ENCODE results near the gene ELMO3. TPM values are rescaled to one million over a fixed set of nuclear protein-coding genes. Genes with fewer than 3 reads are reported as not detected.

ELMO3 gene
- total RNA-seq, 2 experiments from 2014 or later, result 7.6 to 7.8 TPM

DNA sequence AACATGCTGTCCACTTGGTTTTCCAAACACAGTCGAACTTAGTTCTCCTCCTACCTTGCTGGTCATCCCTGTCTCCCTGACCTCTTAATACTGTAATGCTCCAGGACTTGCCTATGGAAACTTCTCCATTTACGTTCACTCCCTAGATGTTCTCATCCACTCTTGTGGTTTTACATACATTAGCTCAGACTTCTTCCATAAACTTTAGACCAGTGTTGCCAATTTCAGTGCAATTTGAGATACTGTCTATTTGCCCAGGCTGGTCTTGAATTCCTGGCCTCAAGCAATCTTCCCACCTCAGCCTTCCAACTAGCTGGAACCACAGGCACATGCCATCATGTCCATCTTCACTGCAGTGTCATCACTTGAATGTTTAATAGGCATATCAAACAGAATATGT lies 16.6 kb upstream of the ELMO3 start:
- ChIA-PET POLR2A (interaction anchor here (0.7 kb wide), 2 partner anchors 62 to 207 kb away, joined by 3 to 4 read pairs; no protein-coding TSS in a partner anchor), CTCF (ENCODE audit: unreplicated experiment) (interaction anchor here (0.5 kb wide), 1 partner anchor 250 kb away, joined by 14 read pairs; no protein-coding TSS in a partner anchor)
- H3K36me3 ChIP-seq (ENCODE audit: insufficient read depth, low read length), result no peaks in the 10 kb centered on the region
- no peak for DNase-seq (ENCODE audit: low spot score)
- no peak for TF ChIP-seq EZH2phosphoT487 (IDR thresholded peaks at IDR 0.05; ENCODE audit: borderline replicate concordance, low read depth, low read length)
- TF ChIP-seq, protein P1, sequence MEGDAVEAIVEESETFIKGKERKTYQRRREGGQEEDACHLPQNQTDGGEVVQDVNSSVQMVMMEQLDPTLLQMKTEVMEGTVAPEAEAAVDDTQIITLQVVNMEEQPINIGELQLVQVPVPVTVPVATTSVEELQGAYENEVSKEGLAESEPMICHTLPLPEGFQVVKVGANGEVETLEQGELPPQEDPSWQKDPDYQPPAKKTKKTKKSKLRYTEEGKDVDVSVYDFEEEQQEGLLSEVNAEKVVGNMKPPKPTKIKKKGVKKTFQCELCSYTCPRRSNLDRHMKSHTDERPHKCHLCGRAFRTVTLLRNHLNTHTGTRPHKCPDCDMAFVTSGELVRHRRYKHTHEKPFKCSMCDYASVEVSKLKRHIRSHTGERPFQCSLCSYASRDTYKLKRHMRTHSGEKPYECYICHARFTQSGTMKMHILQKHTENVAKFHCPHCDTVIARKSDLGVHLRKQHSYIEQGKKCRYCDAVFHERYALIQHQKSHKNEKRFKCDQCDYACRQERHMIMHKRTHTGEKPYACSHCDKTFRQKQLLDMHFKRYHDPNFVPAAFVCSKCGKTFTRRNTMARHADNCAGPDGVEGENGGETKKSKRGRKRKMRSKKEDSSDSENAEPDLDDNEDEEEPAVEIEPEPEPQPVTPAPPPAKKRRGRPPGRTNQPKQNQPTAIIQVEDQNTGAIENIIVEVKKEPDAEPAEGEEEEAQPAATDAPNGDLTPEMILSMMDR (conservative IDR thresholded peaks at IDR 0.05; ENCODE audit: low read length), result no peak
- intact Hi-C loops (cut with micrococcal nuclease; ENCODE audit: unreplicated experiment), result loop anchor here (10.0 kb wide), 1 partner anchor 167 kb away; no protein-coding TSS in a partner anchor
- no peaks in the 10 kb centered on the region for H3K9me2 ChIP-seq (ENCODE audit: insufficient read depth, low read length)
- no TSS peak for BruUV-seq (replicated peaks)
- H3K4me1 ChIP-seq (ENCODE audit: insufficient read depth, low read length, poor library complexity, severe bottlenecking), result peaks cover 22% of the 10 kb centered on the region
- no peaks in the 10 kb centered on the region for H4K20me1 ChIP-seq (ENCODE audit: insufficient read depth, low read length)
- no peaks in the 10 kb centered on the region for H3K9me3 ChIP-seq (ENCODE audit: low read length)
- no peak overlapping the region for H3K27ac ChIP-seq (ENCODE audit: low read depth, low read length, poor library complexity, severe bottlenecking)
- peak overlapping the region; percentile 92 for H3K4me2 ChIP-seq (ENCODE audit: low read length)
- H3K4me3 ChIP-seq (ENCODE audit: low read depth, low read length, poor library complexity, severe bottlenecking), result peak overlapping the region; percentile 79
- H2AFZ ChIP-seq (ENCODE audit: low read length), result no peak overlapping the region
- H3K79me2 ChIP-seq (ENCODE audit: insufficient read depth, low read depth, low read length), result no peaks in the 10 kb centered on the region

DNA sequence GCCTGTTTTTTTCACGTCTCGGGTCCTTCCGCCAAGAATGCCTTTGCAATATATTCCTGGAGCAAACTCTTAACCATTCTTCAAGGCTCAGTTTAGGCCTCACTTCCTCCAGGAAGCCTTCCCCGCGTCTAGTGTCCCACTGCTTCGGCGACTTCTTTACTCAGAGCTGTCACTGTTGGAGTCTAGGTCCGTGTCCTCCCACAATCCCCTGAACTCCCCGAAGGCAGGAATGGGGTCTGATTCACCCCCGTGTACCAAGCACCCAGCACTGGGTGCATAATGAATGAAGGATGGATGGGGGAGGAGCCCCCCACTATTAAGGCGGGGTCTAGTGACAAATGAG lies 15.7 kb upstream of the ELMO3 start:
- DNase-seq (ENCODE audit: low spot score), result no peak
- Histone ChIP-seq H4K20me1 (ENCODE audit: insufficient read depth, low read length) (no peaks in the 10 kb centered on the region), H3K4me3 (ENCODE audit: low read depth, low read length, poor library complexity, severe bottlenecking) (peak overlapping the region; percentile 79), H2AFZ (ENCODE audit: low read length) (peak overlapping the region; percentile 66; the same call in 1 of the 2 replicates), H3K36me3 (ENCODE audit: insufficient read depth, low read length) (no peaks in the 10 kb centered on the region), H3K27ac (ENCODE audit: low read depth, low read length, poor library complexity, severe bottlenecking) (no peak overlapping the region), H3K9me3 (ENCODE audit: low read length) (no peaks in the 10 kb centered on the region), H3K79me2 (ENCODE audit: insufficient read depth, low read depth, low read length) (no peaks in the 10 kb centered on the region), H3K4me2 (ENCODE audit: low read length) (peak overlapping the region; percentile 92), H3K9me2 (ENCODE audit: insufficient read depth, low read length) (no peaks in the 10 kb centered on the region), H3K4me1 (ENCODE audit: insufficient read depth, low read length, poor library complexity, severe bottlenecking) (peaks cover 19% of the 10 kb centered on the region)
- intact Hi-C loops (cut with micrococcal nuclease; ENCODE audit: unreplicated experiment), result loop anchor here (1.0 to 10.0 kb wide), 3 partner anchors 23 to 229 kb away; no protein-coding TSS in a partner anchor
- POLR2A ChIA-PET, result interaction anchor here (1.1 kb wide), 1 partner anchor 44 kb away, joined by 3 read pairs; the partner anchor contains the start of gene TMEM208
- CTCF ChIA-PET (ENCODE audit: unreplicated experiment), result no interaction called here
- no TSS peak for BruUV-seq (replicated peaks)
- TF ChIP-seq, protein P1 (conservative IDR thresholded peaks at IDR 0.05; ENCODE audit: low read length), result no peak
- no peak for TF ChIP-seq EZH2phosphoT487 (IDR thresholded peaks at IDR 0.05; ENCODE audit: borderline replicate concordance, low read depth, low read length)
